ENCODE data around the gene PRMT7. TPM values are rescaled to one million over a fixed set of nuclear protein-coding genes. Genes with fewer than 3 reads are reported as not detected.

PRMT7 gene
- total RNA-seq, 1 experiment from 2014 or later: 46.4 TPM

- Histone ChIP-seq H3K4me1 (ENCODE audit: insufficient read depth, low read length) (no peaks in the 10 kb centered on the region), H4K20me1 (ENCODE audit: low read length) (no peaks in the 10 kb centered on the region), H3F3A (ENCODE audit: low read length, unreplicated experiment) (no peaks in the 10 kb centered on the region), H3K9me2 (replicated peaks; ENCODE audit: low read length) (no peaks in the 10 kb centered on the region), H3K27me3 (ENCODE audit: low read length) (no peaks in the 10 kb centered on the region), H3K4me3 (ENCODE audit: low read length) (no peak overlapping the region), H3K9me3 (ENCODE audit: low read length) (no peaks in the 10 kb centered on the region), H3K27ac (ENCODE audit: low read length) (no peak overlapping the region), H3K36me3 (ENCODE audit: low read depth, low read length) (no peaks in the 10 kb centered on the region), H3K79me2 (ENCODE audit: low read length) (no peaks in the 10 kb centered on the region), H3K9ac (ENCODE audit: low read length) (no peak overlapping the region), H3K4me2 (ENCODE audit: low read length) (no peak overlapping the region), H2AFZ (ENCODE audit: low read length) (no peak overlapping the region)
- ChIA-PET CTCF (no interaction called here), POLR2A (ENCODE audit: unreplicated experiment) (no interaction called here)
- intact Hi-C loops (cut with micrococcal nuclease): no loop called here
- ATAC-seq (no peak), DNase-seq (no peak)
- no TSS peak for BruUV-seq (replicated peaks)
- TF ChIP-seq EZH2 (IDR thresholded peaks at IDR 0.05; ENCODE audit: low read length, unreplicated experiment) (no peak), CTCF (conservative IDR thresholded peaks at IDR 0.05; ENCODE audit: low read depth, low read length) (no peak), EZH2phosphoT487 (IDR thresholded peaks at IDR 0.05; ENCODE audit: borderline replicate concordance, low read length) (no peak)
Observed at GRCh38 chr16:68368301-68368888, 57.6 kb downstream of the PRMT7 start.

- Histone ChIP-seq H3F3A (ENCODE audit: low read length, unreplicated experiment) (no peaks in the 10 kb centered on the region), H3K9me2 (replicated peaks; ENCODE audit: low read length) (no peaks in the 10 kb centered on the region), H3K4me2 (ENCODE audit: low read length) (no peak overlapping the region), H3K27ac (ENCODE audit: low read length) (no peak overlapping the region), H3K9ac (ENCODE audit: low read length) (no peak overlapping the region), H3K79me2 (ENCODE audit: low read length) (no peaks in the 10 kb centered on the region), H3K27me3 (ENCODE audit: low read length) (no peaks in the 10 kb centered on the region), H3K4me3 (ENCODE audit: low read length) (no peak overlapping the region), H4K20me1 (ENCODE audit: low read length) (no peaks in the 10 kb centered on the region), H3K36me3 (ENCODE audit: low read depth, low read length) (no peaks in the 10 kb centered on the region), H2AFZ (ENCODE audit: low read length) (no peak overlapping the region), H3K4me1 (ENCODE audit: insufficient read depth, low read length) (no peaks in the 10 kb centered on the region), H3K9me3 (ENCODE audit: low read length) (no peaks in the 10 kb centered on the region)
- ATAC-seq (no peak), DNase-seq (no peak)
- ChIA-PET CTCF (no interaction called here), POLR2A (ENCODE audit: unreplicated experiment) (no interaction called here)
- intact Hi-C loops (cut with micrococcal nuclease): no loop called here
- BruUV-seq (replicated peaks): no TSS peak
- no peak for TF ChIP-seq CTCF (conservative IDR thresholded peaks at IDR 0.05; ENCODE audit: low read depth, low read length)
- TF ChIP-seq EZH2 (IDR thresholded peaks at IDR 0.05; ENCODE audit: low read length, unreplicated experiment): no peak
- TF ChIP-seq EZH2phosphoT487 (IDR thresholded peaks at IDR 0.05; ENCODE audit: borderline replicate concordance, low read length): no peak
Observed at GRCh38 chr16:68369168-68369567, 58.3 kb downstream of the PRMT7 start.

GRCh38 chr16:68369697-68370580 is 59.1 kb downstream of the PRMT7 start:
- Histone ChIP-seq H3K9me3 (ENCODE audit: low read length) (no peaks in the 10 kb centered on the region), H3K36me3 (ENCODE audit: low read depth, low read length) (no peaks in the 10 kb centered on the region), H3K9me2 (replicated peaks; ENCODE audit: low read length) (no peaks in the 10 kb centered on the region), H4K20me1 (ENCODE audit: low read length) (no peaks in the 10 kb centered on the region), H2AFZ (ENCODE audit: low read length) (no peak overlapping the region), H3F3A (ENCODE audit: low read length, unreplicated experiment) (no peaks in the 10 kb centered on the region), H3K4me1 (ENCODE audit: insufficient read depth, low read length) (no peaks in the 10 kb centered on the region), H3K9ac (ENCODE audit: low read length) (no peak overlapping the region), H3K27me3 (ENCODE audit: low read length) (no peaks in the 10 kb centered on the region), H3K4me3 (ENCODE audit: low read length) (no peak overlapping the region), H3K79me2 (ENCODE audit: low read length) (no peaks in the 10 kb centered on the region), H3K4me2 (ENCODE audit: low read length) (no peak overlapping the region), H3K27ac (ENCODE audit: low read length) (no peak overlapping the region)
- TF ChIP-seq EZH2phosphoT487 (IDR thresholded peaks at IDR 0.05; ENCODE audit: borderline replicate concordance, low read length) (no peak), EZH2 (IDR thresholded peaks at IDR 0.05; ENCODE audit: low read length, unreplicated experiment) (no peak), CTCF (conservative IDR thresholded peaks at IDR 0.05; ENCODE audit: low read depth, low read length) (no peak)
- DNase-seq (no peak), ATAC-seq (no peak)
- CTCF ChIA-PET: no interaction called here
- POLR2A ChIA-PET (ENCODE audit: unreplicated experiment): no interaction called here
- intact Hi-C loops (cut with micrococcal nuclease): no loop called here
- BruUV-seq (replicated peaks): no TSS peak
